ENCODE data around the gene TMEM178B. TPM values are rescaled to one million over a fixed set of nuclear protein-coding genes. Genes with fewer than 3 reads are reported as not detected.

Gene TMEM178B
- polyA plus RNA-seq, 1 donor (not counting 4 experiments of a cell fraction or from before 2014, with no cell fraction given): not detected

- FAIRE-seq (no peak), DNase-seq (ENCODE audit: low read depth, low spot score) (no peak)
- dilution Hi-C loops (cut with MboI; ENCODE audit: extremely low pct_ligation_motif_present, low sequenced_read_pairs): no loop called here
- no peaks in the 10 kb centered on the region for H3K27me3 ChIP-seq (ENCODE audit: control insufficient read depth, extremely low read depth, insufficient read depth, low read length)
- H3K9me3 ChIP-seq (ENCODE audit: control insufficient read depth, low read depth, low read length): no peaks in the 10 kb centered on the region
- TF ChIP-seq CTCF (optimal IDR thresholded peaks at IDR 0.05 in 1 of 3, IDR thresholded peaks at IDR 0.05 in 1 of 3, conservative IDR thresholded peaks at IDR 0.05 in 1 of 3; ENCODE audit: extremely low read depth in 1 of 3, insufficient read depth in 2 of 3, low read length in 3 of 3): no peak
- no peak overlapping the region for H3K4me3 ChIP-seq (ENCODE audit: control insufficient read depth in 2 of 3, extremely low read depth in 1 of 3, insufficient read depth in 2 of 3, low read depth in 1 of 3, low read length in 3 of 3)
- H3K9ac ChIP-seq (ENCODE audit: control insufficient read depth, extremely low read depth, insufficient read depth, low read length): no peak overlapping the region
- H4K20me1 ChIP-seq (ENCODE audit: control insufficient read depth, extremely low read depth, insufficient read depth, low read length): no peaks in the 10 kb centered on the region
- no peak overlapping the region for H2AFZ ChIP-seq (ENCODE audit: control insufficient read depth, low read length)
- H3K27ac ChIP-seq (ENCODE audit: control insufficient read depth, insufficient read depth, low read length): no peak overlapping the region
- H3K9me1 ChIP-seq (ENCODE audit: control insufficient read depth, extremely low read depth, insufficient read depth, low read length): no peaks in the 10 kb centered on the region
- H3K4me2 ChIP-seq (ENCODE audit: control insufficient read depth, extremely low read depth, insufficient read depth, low read depth, low read length): no peak overlapping the region
- H3K36me3 ChIP-seq (ENCODE audit: control insufficient read depth in 2 of 2, extremely low read depth in 1 of 2, insufficient read depth in 2 of 2, low read length in 2 of 2): no peaks in the 10 kb centered on the region
- H3K79me2 ChIP-seq (ENCODE audit: control insufficient read depth, insufficient read depth, low read length): no peaks in the 10 kb centered on the region
- H3K4me1 ChIP-seq (ENCODE audit: control insufficient read depth, extremely low read depth, insufficient read depth, low read length): peaks cover 5% of the 10 kb centered on the region
These were observed 371.1 kb downstream of the TMEM178B start for GRCh38 chr7:141444961-141445360.

GRCh38 chr7:141451232-141451631 is 377.4 kb downstream of the TMEM178B start:
- no peak for FAIRE-seq
- dilution Hi-C loops (cut with MboI; ENCODE audit: extremely low pct_ligation_motif_present, low sequenced_read_pairs): no loop called here

More at GRCh38 chr7:141451232-141451631, 377.4 kb downstream of the TMEM178B start:
- Histone ChIP-seq H3K9me1 (ENCODE audit: control insufficient read depth, extremely low read depth, insufficient read depth, low read length) (no peaks in the 10 kb centered on the region), H3K4me3 (ENCODE audit: control insufficient read depth in 2 of 3, extremely low read depth in 1 of 3, insufficient read depth in 2 of 3, low read depth in 1 of 3, low read length in 3 of 3) (no peak overlapping the region), H3K36me3 (ENCODE audit: control insufficient read depth in 2 of 2, extremely low read depth in 1 of 2, insufficient read depth in 2 of 2, low read length in 2 of 2) (no peaks in the 10 kb centered on the region), H2AFZ (ENCODE audit: control insufficient read depth, low read length) (no peak overlapping the region), H3K27ac (ENCODE audit: control insufficient read depth, insufficient read depth, low read length) (no peak overlapping the region), H3K4me2 (ENCODE audit: control insufficient read depth, extremely low read depth, insufficient read depth, low read depth, low read length) (no peak overlapping the region), H4K20me1 (ENCODE audit: control insufficient read depth, extremely low read depth, insufficient read depth, low read length) (no peaks in the 10 kb centered on the region), H3K9me3 (ENCODE audit: control insufficient read depth, low read depth, low read length) (no peaks in the 10 kb centered on the region), H3K4me1 (ENCODE audit: control insufficient read depth, extremely low read depth, insufficient read depth, low read length) (no peaks in the 10 kb centered on the region), H3K79me2 (ENCODE audit: control insufficient read depth, insufficient read depth, low read length) (no peaks in the 10 kb centered on the region), H3K27me3 (ENCODE audit: control insufficient read depth, extremely low read depth, insufficient read depth, low read length) (no peaks in the 10 kb centered on the region), H3K9ac (ENCODE audit: control insufficient read depth, extremely low read depth, insufficient read depth, low read length) (no peak overlapping the region)
- DNase-seq (ENCODE audit: low read depth, low spot score): no peak
- no peak for TF ChIP-seq EZH2 (IDR thresholded peaks at IDR 0.05; ENCODE audit: low read length)
- TF ChIP-seq CTCF (optimal IDR thresholded peaks at IDR 0.05 in 1 of 3, IDR thresholded peaks at IDR 0.05 in 1 of 3, conservative IDR thresholded peaks at IDR 0.05 in 1 of 3; ENCODE audit: extremely low read depth in 1 of 3, insufficient read depth in 2 of 3, low read length in 3 of 3): no peak
